H1 (cell line): ENCODE data around the gene APOL1. TPM values are rescaled to one million over a fixed set of nuclear protein-coding genes. Genes with fewer than 3 reads are reported as not detected.
"Not testable (repeated sequence)": the region's sequence is repeated elsewhere in the genome, so short reads cannot be mapped to it uniquely, and the experiment has no call there.

Experiments used
- CTCF ChIA-PET: fragments of 300-600 bp; sonication (Branson Sonifier 250); formaldehyde crosslinking; loops from one replicate; lab custom pipeline; 2021; ENCODE audit not compliant: partially characterized antibody; lab: Charles Lee
- POLR2A ChIA-PET: fragments of 300-600 bp; sonication (Branson Sonifier 250); formaldehyde crosslinking; loops from one replicate; lab custom pipeline; 2021; ENCODE audit warnings: inconsistent platforms; ENCODE audit not compliant: partially characterized antibody; lab: Charles Lee
- DNase-seq, 2 experiments: peaks; one replicate each; pipeline versions ENCODE4 v3.0.0 to v3.0.0-alpha.2; 2010 to 2022; ENCODE audit warnings: low spot score in 2 of 2, low read depth in 1 of 2, mixed read lengths in 1 of 2
- FAIRE-seq: peaks from 2 replicates; lab custom pipeline; 2011; peaks lifted over from hg19 to GRCh38; lab: Jason Lieb, UNC
- H2AFZ ChIP-seq: 2 replicates; pipeline ENCODE4 v1.8.1; 2012; ENCODE audit warnings: low read length, inconsistent platforms
- H2AK5ac ChIP-seq: 2 replicates; pipeline ENCODE4 v1.6.1; 2013; ENCODE audit warnings: low read depth, low read length
- H2BK120ac ChIP-seq: replicated peaks from 2 replicates; pipeline ENCODE3; 2013; ENCODE audit warnings: low read depth, low read length, inconsistent platforms
- H2BK12ac ChIP-seq: 2 replicates; pipeline ENCODE4 v1.6.1; 2013; ENCODE audit warnings: low read depth, low read length
- H2BK15ac ChIP-seq: 2 replicates; pipeline ENCODE4 v1.6.1; 2013; ENCODE audit warnings: low read length
- H2BK20ac ChIP-seq: 2 replicates; pipeline ENCODE4 v1.6.1; 2013; ENCODE audit warnings: low read length
- H2BK5ac ChIP-seq: 2 replicates; pipeline ENCODE4 v1.6.1; 2013; ENCODE audit warnings: low read depth, low read length
- H3K14ac ChIP-seq: 2 replicates; pipeline ENCODE4 v1.6.1; 2013; ENCODE audit warnings: inconsistent platforms; ENCODE audit not compliant: insufficient read length
- H3K18ac ChIP-seq: 2 replicates; pipeline ENCODE4 v1.6.1; 2013; ENCODE audit warnings: low read length; ENCODE audit errors: extremely low read depth
- H3K23ac ChIP-seq: 2 replicates; pipeline ENCODE4 v1.6.1; 2013; ENCODE audit warnings: inconsistent platforms; ENCODE audit not compliant: insufficient read length
- H3K23me2 ChIP-seq: 2 replicates; pipeline ENCODE4 v1.6.1; 2013; ENCODE audit warnings: low read depth, low read length
- H3K27ac ChIP-seq: 2 replicates; pipeline ENCODE4 v1.6.1; 2011; ENCODE audit warnings: low read depth, low read length, inconsistent platforms
- H3K27me3 ChIP-seq, 4 experiments: replicated peaks in 1 of 4; 1 replicate in 1 of 4; 2 replicates in 3 of 4; pipeline versions ENCODE4 v1.6.1 to v1.8.1; 2011 to 2013; ENCODE audit warnings: low read length in 3 of 4, mild to moderate bottlenecking in 3 of 4, inconsistent platforms in 2 of 4, mixed read lengths in 2 of 4, moderate library complexity in 1 of 4; ENCODE audit not compliant: control insufficient read depth in 3 of 4, insufficient read depth in 3 of 4; ENCODE audit errors: extremely low read depth in 1 of 4
- H3K36me3 ChIP-seq, 4 experiments: 2 replicates each; pipeline versions ENCODE4 v1.6.1 to v1.8.1; 2011 to 2013; ENCODE audit warnings: mild to moderate bottlenecking in 4 of 4, low read length in 3 of 4, moderate library complexity in 2 of 4, control low read depth in 1 of 4, inconsistent platforms in 1 of 4; ENCODE audit not compliant: insufficient read depth in 4 of 4, control insufficient read depth in 2 of 4
- H3K4ac ChIP-seq: replicated peaks from 2 replicates; pipeline ENCODE3; 2013; ENCODE audit warnings: low read length, low read depth, mixed read lengths, inconsistent platforms; ENCODE audit not compliant: insufficient read length
- H3K4me1 ChIP-seq, 4 experiments: replicated peaks in 1 of 4; 1 replicate in 1 of 4; 2 replicates in 3 of 4; pipeline versions ENCODE4 v1.6.1 to v1.8.1; 2011 to 2013; ENCODE audit warnings: low read length in 3 of 4, inconsistent platforms in 2 of 4, mixed read lengths in 1 of 4; ENCODE audit not compliant: insufficient read depth in 4 of 4, control insufficient read depth in 3 of 4
- H3K4me2 ChIP-seq, 2 experiments: 2 replicates each; pipeline versions ENCODE4 v1.6.1 to v1.8.1; 2011 to 2013; ENCODE audit warnings: low read depth in 2 of 2, low read length in 2 of 2, control low read depth in 1 of 2, inconsistent platforms in 1 of 2, mild to moderate bottlenecking in 1 of 2; ENCODE audit not compliant: insufficient read depth in 1 of 2
- H3K4me3 ChIP-seq, 4 experiments: fragments of 200-600, 300-600 bp in 1 of 4; sonication (generic), shearing (Covaris generic), sonication (Bioruptor Twin) in 1 of 4; 2 replicates each; pipeline versions ENCODE4 v1.5.1 to v1.8.1; 2011 to 2016; ENCODE audit warnings: low read length in 4 of 4, low read depth in 3 of 4, control low read depth in 2 of 4, inconsistent platforms in 2 of 4, mild to moderate bottlenecking in 2 of 4, mixed read lengths in 1 of 4, moderate library complexity in 1 of 4; ENCODE audit not compliant: insufficient read depth in 2 of 4; ENCODE audit errors: extremely low read depth in 1 of 4
- H3K56ac ChIP-seq: replicated peaks from 2 replicates; pipeline ENCODE3; 2013; ENCODE audit warnings: low read depth, mild to moderate bottlenecking, mixed read lengths, low read length, inconsistent platforms; ENCODE audit not compliant: insufficient read length
- H3K79me1 ChIP-seq: 2 replicates; pipeline ENCODE4 v1.6.1; 2013; ENCODE audit warnings: low read depth, low read length, control low read depth
- H3K79me2 ChIP-seq, 2 experiments: 2 replicates each; pipeline versions ENCODE4 v1.6.1 to v1.8.1; 2012 to 2013; ENCODE audit warnings: low read length in 2 of 2, mild to moderate bottlenecking in 2 of 2, inconsistent platforms in 1 of 2; ENCODE audit not compliant: insufficient read depth in 2 of 2, control insufficient read depth in 1 of 2
- H3K9ac ChIP-seq, 4 experiments: replicated peaks in 1 of 4; 1 replicate in 1 of 4; 2 replicates in 3 of 4; pipeline versions ENCODE4 v1.6.1 to v1.8.1; 2011 to 2013; ENCODE audit warnings: low read depth in 3 of 4, low read length in 3 of 4, control low read depth in 2 of 4, mild to moderate bottlenecking in 2 of 4, moderate library complexity in 2 of 4, inconsistent platforms in 1 of 4; ENCODE audit errors: extremely low read depth in 1 of 4
- H3K9me3 ChIP-seq, 2 experiments: 2 replicates each; pipeline versions ENCODE4 v1.6.1 to v1.8.1; 2012 to 2013; ENCODE audit warnings: mild to moderate bottlenecking in 2 of 2, moderate library complexity in 2 of 2, control low read depth in 1 of 2, inconsistent platforms in 1 of 2, low read depth in 1 of 2, low read length in 1 of 2, mixed read lengths in 1 of 2; ENCODE audit not compliant: insufficient read depth in 2 of 2
- H4K20me1 ChIP-seq, 2 experiments: replicated peaks in 1 of 2; 2 replicates each; pipeline versions ENCODE3 to v1.8.1; 2011 to 2013; ENCODE audit warnings: inconsistent platforms in 2 of 2, low read length in 2 of 2, mild to moderate bottlenecking in 1 of 2; ENCODE audit not compliant: insufficient read depth in 2 of 2, control insufficient read depth in 1 of 2
- H4K5ac ChIP-seq: 2 replicates; pipeline ENCODE4 v1.6.1; 2013; ENCODE audit warnings: low read length, low read depth, mixed read lengths, inconsistent platforms; ENCODE audit not compliant: insufficient read length
- H4K8ac ChIP-seq: 2 replicates; pipeline ENCODE4 v1.8.0; 2013; ENCODE audit warnings: mild to moderate bottlenecking, moderate library complexity, low read length, inconsistent platforms; ENCODE audit not compliant: insufficient read depth; ENCODE audit errors: extremely low read depth
- H4K91ac ChIP-seq: replicated peaks from 2 replicates; pipeline ENCODE3; 2013; ENCODE audit warnings: low read length, mixed read lengths, inconsistent platforms; ENCODE audit not compliant: insufficient read length
- ASH2L ChIP-seq: fragments of 200-600, 300-600 bp; sonication (generic); IDR thresholded peaks from one replicate; pipeline ENCODE4 v1.7.1; 2017; ENCODE audit warnings: low read length
- EP300 ChIP-seq, 2 experiments: IDR thresholded peaks; 1 replicate in 1 of 2; 2 replicates in 1 of 2; pipeline ENCODE4 v1.6.1; 2011 to 2012; ENCODE audit warnings: low read depth in 2 of 2, low read length in 2 of 2, mild to moderate bottlenecking in 2 of 2, borderline replicate concordance in 1 of 2, inconsistent platforms in 1 of 2, moderate library complexity in 1 of 2
- GTF2F1 ChIP-seq: IDR thresholded peaks from 2 replicates; pipeline ENCODE4 v1.6.1; 2012; ENCODE audit warnings: low read depth, low read length, improper control_type of control experiment, borderline replicate concordance
- KDM1A ChIP-seq: fragments of 200-600, 300-600 bp; sonication (generic); IDR thresholded peaks from 2 replicates; pipeline ENCODE4 v1.7.1; 2016; ENCODE audit warnings: mild to moderate bottlenecking, low read length, borderline replicate concordance
- WGBS, 2 experiments: shearing (Covaris generic) in 1 of 2; methylation state at CpG; one replicate each; pipeline versions ENCODE4 v1.1.6 to v1.1.7; 2013 to 2015; ENCODE audit warnings: low lambda C conversion rate in 2 of 2, mixed read lengths in 2 of 2, inconsistent platforms in 1 of 2, low coverage in 1 of 2, missing lambda C conversion rate in 1 of 2; ENCODE audit not compliant: insufficient replicate concordance in 2 of 2, insufficient coverage in 1 of 2, insufficient read length in 1 of 2; ENCODE audit errors: extremely low coverage in 1 of 2, missing lambda C conversion rate in 1 of 2; 5-methylcytosine and 5-hydroxymethylcytosine counted together
- polyA plus RNA-seq, 7 experiments: library from polyadenylated mRNA; depleted of rRNA in 3 of 7; stranded (reverse) in 5 of 7; unstranded in 2 of 7; fragments of >200 nt in 5 of 7; fragments of 200-250 nt in 2 of 7; gene quantifications; 1 replicate in 5 of 7; 2 replicates in 1 of 7; 4 replicates in 1 of 7; pipeline versions ENCODE4 v1.2.1 to v1.2.3, GENCODE V29; 2011 to 2013; ENCODE audit warnings: missing spikeins in 2 of 7, mixed read lengths in 2 of 7
- total RNA-seq: library from RNA; stranded (reverse); fragmentation: NEBNext Ultra II Directional; extraction: Animal tissue kit (Norgen Biotek cat#: 25700); gene quantifications from 2 replicates; pipeline ENCODE4 v1.2.1, GENCODE V29; 2021
- TF ChIP-seq, protein P1 (sequence below): IDR thresholded peaks from 2 replicates; pipeline ENCODE4 v1.6.1; 2011; ENCODE audit warnings: low read length, improper control_type of control experiment

The APOL1 gene
- total and polyA plus RNA-seq, 2 of the 8 experiments (the other 6 are each of a cell fraction or from before 2014, with no cell fraction given): not detected

DNA sequence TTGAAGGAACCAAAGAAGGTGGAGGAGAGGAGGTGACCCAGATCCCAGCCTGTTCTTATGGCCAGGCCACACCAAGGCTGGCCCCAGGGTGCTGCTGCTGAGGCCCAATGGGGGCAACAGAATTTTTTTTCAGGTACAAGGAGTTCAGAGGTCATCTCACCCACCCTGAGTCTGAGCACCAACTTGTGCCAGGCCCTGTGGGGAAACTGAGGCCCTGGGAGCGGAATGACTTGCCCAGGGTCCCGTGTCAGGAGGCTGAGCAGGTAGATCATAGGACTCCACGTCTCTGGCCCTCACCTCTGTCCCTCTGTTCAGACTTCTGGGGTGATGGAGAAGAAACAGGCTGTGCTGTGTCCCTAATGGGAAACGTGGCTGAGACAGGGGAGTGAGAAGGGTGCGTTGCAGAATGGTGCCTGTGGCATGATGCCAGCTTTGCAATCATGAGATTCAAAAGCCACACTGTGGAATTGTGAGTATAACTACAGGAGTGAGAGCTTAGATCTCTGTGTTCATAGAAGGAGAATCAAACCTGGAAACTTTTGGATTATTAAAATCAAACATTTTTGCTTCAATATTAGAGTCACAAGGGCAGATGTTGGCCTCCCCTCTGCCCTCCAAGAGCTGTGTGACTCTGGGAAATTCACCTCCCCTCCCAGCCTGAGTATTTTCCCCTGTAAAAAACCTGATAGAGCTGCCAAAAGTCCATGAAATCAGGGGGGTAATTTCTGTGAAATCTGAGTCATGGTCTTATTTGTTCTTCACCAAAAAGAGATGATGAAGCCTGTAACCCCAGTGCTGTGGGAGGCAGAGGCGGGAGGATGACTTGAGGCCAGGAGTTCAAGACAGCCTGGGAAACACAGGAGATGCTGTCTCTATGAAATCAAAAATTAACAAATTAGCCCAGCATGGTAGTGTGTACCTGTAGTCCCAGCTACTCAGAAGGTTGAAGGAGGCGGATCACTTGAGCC is 874 bp downstream of the APOL1 start (continued):
- TF ChIP-seq GTF2F1: no peak
- TF ChIP-seq KDM1A: no peak
- no peak for TF ChIP-seq EP300 (IDR thresholded peaks at IDR 0.05; ENCODE audit: borderline replicate concordance in 1 of 2, low read depth in 2 of 2, low read length in 2 of 2)
- TF ChIP-seq ASH2L: no peak
- TF ChIP-seq, protein P1, sequence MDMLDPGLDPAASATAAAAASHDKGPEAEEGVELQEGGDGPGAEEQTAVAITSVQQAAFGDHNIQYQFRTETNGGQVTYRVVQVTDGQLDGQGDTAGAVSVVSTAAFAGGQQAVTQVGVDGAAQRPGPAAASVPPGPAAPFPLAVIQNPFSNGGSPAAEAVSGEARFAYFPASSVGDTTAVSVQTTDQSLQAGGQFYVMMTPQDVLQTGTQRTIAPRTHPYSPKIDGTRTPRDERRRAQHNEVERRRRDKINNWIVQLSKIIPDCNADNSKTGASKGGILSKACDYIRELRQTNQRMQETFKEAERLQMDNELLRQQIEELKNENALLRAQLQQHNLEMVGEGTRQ: no peak

DNA sequence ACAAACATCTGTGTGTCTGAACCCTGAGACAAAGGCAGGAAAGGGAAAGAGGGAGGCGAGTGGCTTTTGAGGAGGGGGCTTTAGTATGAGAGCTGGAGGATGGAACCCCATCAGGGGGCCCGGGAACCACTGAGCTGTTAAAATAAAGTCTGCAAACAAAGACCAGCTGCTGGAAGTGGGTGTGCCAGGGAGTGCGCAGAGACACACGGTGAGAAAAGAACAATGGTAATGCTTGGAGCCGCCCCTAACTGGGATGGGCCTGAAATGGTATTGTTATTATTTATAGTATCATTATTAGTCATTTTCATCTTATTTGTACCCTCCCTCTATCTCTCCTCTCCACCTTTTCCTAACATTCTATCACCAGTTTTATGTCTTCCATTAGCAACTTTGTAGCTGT is 2.6 kb downstream of the APOL1 start:
- DNase-seq, H3K79me2 ChIP-seq, H2BK5ac ChIP-seq, H4K20me1 ChIP-seq, H3K18ac ChIP-seq, H2AK5ac ChIP-seq, H2AFZ ChIP-seq, H3K27ac ChIP-seq, H4K8ac ChIP-seq, H2BK15ac ChIP-seq, H3K79me1 ChIP-seq, H4K5ac ChIP-seq, H3K4me3 ChIP-seq, H3K56ac ChIP-seq, H2BK20ac ChIP-seq, H3K27me3 ChIP-seq, FAIRE-seq, POLR2A ChIA-PET, H3K4me2 ChIP-seq, H3K4ac ChIP-seq, H3K9ac ChIP-seq, H3K23me2 ChIP-seq, H3K14ac ChIP-seq, H3K9me3 ChIP-seq, H3K23ac ChIP-seq, H2BK12ac ChIP-seq, H2BK120ac ChIP-seq, H4K91ac ChIP-seq, H3K36me3 ChIP-seq: not testable (repeated sequence)
- peaks cover 7 to 19% (median 10%) of the 10 kb centered on the region in 4 experiments for H3K4me1 ChIP-seq
- no CpG with 5 or more reads among the region's 5 CpGs for WGBS, 2 experiments
- CTCF ChIA-PET: interaction anchor here (1.3 kb wide), 1 partner anchor 11 kb away, joined by 4 read pairs; no protein-coding TSS in a partner anchor
